AG04449 (cell line): Measurements from ENCODE around the gene BRINP2.

Experiments
- CTCF ChIA-PET: fragments of 350-600 bp; formaldehyde crosslinking; extraction: SDS; loops from one replicate; lab custom pipeline; 2021; ENCODE audit warnings: antibody characterized with exemption; lab: Yijun Ruan, JAX
- POLR2A ChIA-PET: fragments of 400-600, 350-600 bp; formaldehyde crosslinking; extraction: SDS; loops from one replicate; lab custom pipeline; 2020; ENCODE audit warnings: antibody characterized with exemption, inconsistent platforms; lab: Yijun Ruan, JAX
- DNase-seq: peaks from one replicate; pipeline ENCODE4 v3.0.0-alpha.2; 2010; ENCODE audit warnings: low read depth, low spot score
- H3K4me3 ChIP-seq: 2 replicates; pipeline ENCODE4 v1.5.1; 2011; ENCODE audit warnings: low read depth, mild to moderate bottlenecking, control low read depth, low read length
- CTCF ChIP-seq: IDR thresholded peaks from one replicate; pipeline ENCODE4 v1.5.1; 2011; ENCODE audit warnings: mild to moderate bottlenecking, moderate library complexity, low read length, control low read depth, inconsistent platforms; ENCODE audit not compliant: insufficient read depth; ENCODE audit errors: missing control alignments

Gene BRINP2

GRCh38 chr1:177138347-177138746, 32.4 kb upstream of the BRINP2 start:
- no peak for DNase-seq
- ChIA-PET CTCF (no interaction called here), POLR2A (no interaction called here)
- no peak for TF ChIP-seq CTCF
- H3K4me3 ChIP-seq: no peak overlapping the region

GRCh38 chr1:177142010-177142409, 28.7 kb upstream of the BRINP2 start:
- ChIA-PET POLR2A (no interaction called here), CTCF (no interaction called here)
- TF ChIP-seq CTCF: no peak
- no peak for DNase-seq
- H3K4me3 ChIP-seq: no peak overlapping the region

- TF ChIP-seq CTCF: no peak
- no peak for DNase-seq
- CTCF ChIA-PET: no interaction called here
- POLR2A ChIA-PET: no interaction called here
- H3K4me3 ChIP-seq: no peak overlapping the region
These were observed 27.9 kb upstream of the BRINP2 start for GRCh38 chr1:177142791-177143271.

GRCh38 chr1:177145106-177146070, 25.4 kb upstream of the BRINP2 start:
- TF ChIP-seq CTCF: no peak
- ChIA-PET POLR2A (no interaction called here), CTCF (no interaction called here)
- H3K4me3 ChIP-seq: no peak overlapping the region
- no peak for DNase-seq

- ChIA-PET POLR2A (no interaction called here), CTCF (no interaction called here)
- no peak overlapping the region for H3K4me3 ChIP-seq
- TF ChIP-seq CTCF: no peak
- no peak for DNase-seq
These were observed 24.3 kb upstream of the BRINP2 start for GRCh38 chr1:177146499-177146898.

GRCh38 chr1:177162243-177162642, 8.5 kb upstream of the BRINP2 start:
- ChIA-PET POLR2A (no interaction called here), CTCF (no interaction called here)
- no peak for TF ChIP-seq CTCF
- DNase-seq: no peak
- no peak overlapping the region for H3K4me3 ChIP-seq
